C4-2B (cell line): Measurements from ENCODE around the gene GAP43.

Source experiments
- ZFX ChIP-seq: fragments of 450-650 bp; IDR thresholded peaks from 2 replicates; pipeline ENCODE4 v1.6.1; 2017
- TF ChIP-seq, protein P1 (sequence below): fragments of 450-650 bp; conservative IDR thresholded peaks from 2 replicates; pipeline ENCODE4 v1.5.1; 2017; ENCODE audit warnings: mild to moderate bottlenecking

DNA sequence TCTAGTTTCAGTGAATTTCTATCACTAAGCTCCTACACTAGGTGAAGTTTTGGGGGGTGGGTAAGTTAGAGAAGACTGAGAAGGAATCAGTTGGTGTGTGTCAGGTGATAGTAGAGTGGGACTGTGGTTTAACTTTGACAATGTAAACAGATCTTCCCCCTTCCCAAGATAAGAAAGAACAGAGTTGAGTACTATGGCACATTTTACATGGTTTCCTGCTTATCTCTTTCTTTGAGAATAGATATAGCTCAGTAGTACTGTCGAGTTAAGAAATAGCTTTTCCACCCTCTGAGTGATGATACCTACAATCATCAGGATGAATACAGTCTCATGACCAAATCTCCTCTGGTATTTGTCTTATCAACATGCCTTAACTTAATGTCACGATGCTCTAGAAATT, 42.8 kb downstream of the GAP43 start:
- TF ChIP-seq, protein P1, sequence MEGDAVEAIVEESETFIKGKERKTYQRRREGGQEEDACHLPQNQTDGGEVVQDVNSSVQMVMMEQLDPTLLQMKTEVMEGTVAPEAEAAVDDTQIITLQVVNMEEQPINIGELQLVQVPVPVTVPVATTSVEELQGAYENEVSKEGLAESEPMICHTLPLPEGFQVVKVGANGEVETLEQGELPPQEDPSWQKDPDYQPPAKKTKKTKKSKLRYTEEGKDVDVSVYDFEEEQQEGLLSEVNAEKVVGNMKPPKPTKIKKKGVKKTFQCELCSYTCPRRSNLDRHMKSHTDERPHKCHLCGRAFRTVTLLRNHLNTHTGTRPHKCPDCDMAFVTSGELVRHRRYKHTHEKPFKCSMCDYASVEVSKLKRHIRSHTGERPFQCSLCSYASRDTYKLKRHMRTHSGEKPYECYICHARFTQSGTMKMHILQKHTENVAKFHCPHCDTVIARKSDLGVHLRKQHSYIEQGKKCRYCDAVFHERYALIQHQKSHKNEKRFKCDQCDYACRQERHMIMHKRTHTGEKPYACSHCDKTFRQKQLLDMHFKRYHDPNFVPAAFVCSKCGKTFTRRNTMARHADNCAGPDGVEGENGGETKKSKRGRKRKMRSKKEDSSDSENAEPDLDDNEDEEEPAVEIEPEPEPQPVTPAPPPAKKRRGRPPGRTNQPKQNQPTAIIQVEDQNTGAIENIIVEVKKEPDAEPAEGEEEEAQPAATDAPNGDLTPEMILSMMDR = no peak
- no peak for TF ChIP-seq ZFX
